ENCODE measurements around the gene RAB3IP. TPM values are rescaled to one million over a fixed set of nuclear protein-coding genes. Genes with fewer than 3 reads are reported as not detected.

The RAB3IP gene
- total RNA-seq: 65.6 TPM

DNA sequence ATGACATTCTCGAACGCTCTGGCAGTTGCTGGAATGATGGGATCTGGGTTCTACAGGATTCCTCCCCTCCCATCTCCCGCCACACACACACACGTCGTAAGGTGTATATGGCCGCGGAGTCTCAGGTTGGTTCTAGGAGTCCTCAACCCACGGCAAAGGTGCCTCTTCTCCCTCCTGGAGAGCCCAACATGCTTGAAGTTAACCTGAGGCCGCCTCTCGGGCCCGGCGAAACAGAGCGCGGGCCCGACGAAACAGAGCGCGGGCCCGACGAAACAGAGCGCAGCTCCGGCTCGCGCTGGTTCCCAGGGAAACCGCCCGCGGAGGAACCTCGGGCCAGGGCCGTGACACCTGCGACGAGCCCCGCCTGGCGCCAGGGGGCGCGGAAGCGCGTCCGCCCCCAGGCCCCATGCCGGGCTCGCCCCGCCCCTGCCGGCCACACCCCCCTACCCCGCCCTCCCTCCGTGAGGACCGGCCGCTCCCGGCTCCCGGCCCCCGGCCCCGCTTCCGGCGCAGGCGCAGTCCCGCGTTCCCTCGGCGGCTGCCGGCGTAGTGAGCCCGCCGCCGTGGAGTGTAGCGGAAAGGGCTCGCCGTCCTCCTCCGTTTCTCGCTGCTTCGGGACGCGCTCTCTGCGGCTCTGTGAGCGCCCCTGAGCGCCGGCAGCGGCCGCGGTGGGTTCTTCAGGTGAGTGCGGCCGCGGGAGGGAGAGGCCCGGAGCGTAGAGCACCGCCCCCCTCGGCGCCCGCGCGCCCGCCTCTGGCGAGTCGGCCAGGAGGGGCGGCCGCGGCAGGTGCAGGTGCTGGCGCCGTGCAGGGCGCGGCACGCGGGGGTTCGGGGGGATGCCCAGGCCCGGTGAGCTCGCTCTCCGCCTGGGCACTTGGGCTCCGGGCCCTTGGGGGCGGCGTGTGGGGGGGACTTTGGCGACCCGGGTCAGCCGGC, at the start of gene RAB3IP:
Gene RAB3IP, plus strand, starts transcription at position 510 of the 936 bp plus-strand sequence. CDS start 16,549 bp downstream, outside the sequence.

GRCh38 chr12:69698769-69699540, 39.7 kb upstream of the RAB3IP start, which contains the start of gene BEST3:
BEST3 (minus strand) TSS chr12:69699303; CDS start chr12:69697798, 1,505 bp downstream.

GRCh38 chr12:69824966-69825560, 86.4 kb downstream of the RAB3IP start, which contains the start of gene MYRFL:
MYRFL (plus strand) TSS chr12:69825227; CDS start chr12:69825518, 291 bp downstream.

Other genes starting within 250 kb of the RAB3IP start
- 146 TPM for gene CCT2, start 153.4 kb upstream of the RAB3IP start, total RNA-seq
- not detected for gene LRRC10, start 128.0 kb upstream of the RAB3IP start, total RNA-seq
- 14.2 TPM for gene BEST3, start 39.6 kb upstream of the RAB3IP start, total RNA-seq
- gene MYRFL, start 86.4 kb downstream of the RAB3IP start, total RNA-seq: 1.9 TPM

Measured in metanephros (tissue), 1 donor.